ENCODE results near the gene FAM174B. TPM values are rescaled to one million over a fixed set of nuclear protein-coding genes. Genes with fewer than 3 reads are reported as not detected.

FAM174B gene
- total and polyA plus RNA-seq, 10 of the 15 experiments (the other 5 are each of a cell fraction or from before 2014, with no cell fraction given): 0.71 to 15.9 (median 4.2) TPM

- TF ChIP-seq ZBTB33 (IDR thresholded peaks at IDR 0.05) (no peak), HDAC2 (IDR thresholded peaks at IDR 0.05) (no peak), BACH1 (IDR thresholded peaks at IDR 0.05; ENCODE audit: borderline replicate concordance) (no peak), ATF3 (IDR thresholded peaks at IDR 0.05; ENCODE audit: borderline replicate concordance, extremely low read depth, low read depth, low read length) (no peak), ZBTB4 (CRISPR knock-in tag; IDR thresholded peaks at IDR 0.05) (no peak), TBL1XR1 (IDR thresholded peaks at IDR 0.05; ENCODE audit: low read depth, low read length) (no peak), FOS (IDR thresholded peaks at IDR 0.05; ENCODE audit: borderline replicate concordance, extremely low read depth, insufficient read length) (no peak), ZZZ3 (IDR thresholded peaks at IDR 0.05; ENCODE audit: control insufficient read depth, insufficient read length, low read depth) (no peak), KLF5 (IDR thresholded peaks at IDR 0.05; ENCODE audit: partially characterized antibody) (no peak), MTA2 (IDR thresholded peaks at IDR 0.05; ENCODE audit: low read depth) (no peak), SMARCA5 (IDR thresholded peaks at IDR 0.05) (no peak), BCL3 (IDR thresholded peaks at IDR 0.05; ENCODE audit: borderline replicate concordance, insufficient read depth, low read depth, low read length, poor library complexity, severe bottlenecking) (no peak)
Measured at GRCh38 chr15:92574566-92574965, 81.0 kb downstream of the FAM174B start (continued).
